Transverse colon (tissue), 4 donors: ENCODE measurements around the gene BPNT1.
A peak's percentile ranks its signal among the peaks of the same experiment; 100 is the strongest.

Experiments
- CTCF ChIP-seq, 5 experiments: fragments of 200-600 bp in 3 of 5; fragments of 450-650 bp in 2 of 5; sonication (generic) in 3 of 5; IDR thresholded peaks; 1 replicate in 2 of 5; 2 replicates in 3 of 5; pipeline ENCODE4 v1.5.1; 2016 to 2017; ENCODE audit warnings: antibody characterized with exemption in 5 of 5, inconsistent platforms in 3 of 5, mild to moderate bottlenecking in 2 of 5, moderate library complexity in 1 of 5
- POLR2AphosphoS5 ChIP-seq, 3 donors: sonication (generic); formaldehyde crosslinking; IDR thresholded peaks; one replicate each; pipeline ENCODE4 v1.6.1; 2016; ENCODE audit warnings: antibody characterized with exemption in 3 of 3

GRCh38 chr1:220089650-220090556, at the start of gene BPNT1:
- TF ChIP-seq CTCF (IDR thresholded peaks at IDR 0.05) = peak in 2 of 5 experiments; percentile 22 to 37
- peak; percentile 84 to 92 (median 86) for TF ChIP-seq POLR2AphosphoS5 (IDR thresholded peaks at IDR 0.05)
